AG10803 (cell line): ENCODE results near the gene GPR146.

Experiments
- DNase-seq: peaks from one replicate; pipeline ENCODE4 v3.0.0; 2010; ENCODE audit warnings: low read depth
- H3K4me3 ChIP-seq: 2 replicates; pipeline ENCODE4 v1.5.1; 2011; ENCODE audit warnings: mild to moderate bottlenecking, low read length, control low read depth
- TF ChIP-seq, protein P1 (sequence below): conservative IDR thresholded peaks from 2 replicates; pipeline ENCODE4 v1.5.1; 2011; ENCODE audit warnings: mild to moderate bottlenecking, low read length, control low read depth, inconsistent platforms

The GPR146 gene

DNA sequence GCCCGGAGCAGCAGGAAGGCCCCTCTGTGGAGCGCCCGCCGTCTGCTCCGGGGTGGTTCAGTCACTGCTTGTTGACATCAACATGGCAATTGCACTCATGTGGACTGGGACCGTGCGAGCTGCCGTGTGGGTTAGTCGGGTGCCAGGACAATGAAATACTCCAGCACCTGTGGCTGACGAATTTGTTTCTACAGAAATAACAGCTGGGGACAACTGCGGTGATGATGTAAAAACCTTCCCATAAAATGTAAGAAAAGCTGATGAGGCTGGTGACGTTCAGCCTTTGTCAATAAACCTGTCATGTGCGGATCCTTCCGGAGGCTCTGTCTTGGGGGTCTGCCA is 49.1 kb downstream of the GPR146 start:
- H3K4me3 ChIP-seq: no peak overlapping the region
- TF ChIP-seq, protein P1, sequence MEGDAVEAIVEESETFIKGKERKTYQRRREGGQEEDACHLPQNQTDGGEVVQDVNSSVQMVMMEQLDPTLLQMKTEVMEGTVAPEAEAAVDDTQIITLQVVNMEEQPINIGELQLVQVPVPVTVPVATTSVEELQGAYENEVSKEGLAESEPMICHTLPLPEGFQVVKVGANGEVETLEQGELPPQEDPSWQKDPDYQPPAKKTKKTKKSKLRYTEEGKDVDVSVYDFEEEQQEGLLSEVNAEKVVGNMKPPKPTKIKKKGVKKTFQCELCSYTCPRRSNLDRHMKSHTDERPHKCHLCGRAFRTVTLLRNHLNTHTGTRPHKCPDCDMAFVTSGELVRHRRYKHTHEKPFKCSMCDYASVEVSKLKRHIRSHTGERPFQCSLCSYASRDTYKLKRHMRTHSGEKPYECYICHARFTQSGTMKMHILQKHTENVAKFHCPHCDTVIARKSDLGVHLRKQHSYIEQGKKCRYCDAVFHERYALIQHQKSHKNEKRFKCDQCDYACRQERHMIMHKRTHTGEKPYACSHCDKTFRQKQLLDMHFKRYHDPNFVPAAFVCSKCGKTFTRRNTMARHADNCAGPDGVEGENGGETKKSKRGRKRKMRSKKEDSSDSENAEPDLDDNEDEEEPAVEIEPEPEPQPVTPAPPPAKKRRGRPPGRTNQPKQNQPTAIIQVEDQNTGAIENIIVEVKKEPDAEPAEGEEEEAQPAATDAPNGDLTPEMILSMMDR: no peak
- no peak for DNase-seq

DNA sequence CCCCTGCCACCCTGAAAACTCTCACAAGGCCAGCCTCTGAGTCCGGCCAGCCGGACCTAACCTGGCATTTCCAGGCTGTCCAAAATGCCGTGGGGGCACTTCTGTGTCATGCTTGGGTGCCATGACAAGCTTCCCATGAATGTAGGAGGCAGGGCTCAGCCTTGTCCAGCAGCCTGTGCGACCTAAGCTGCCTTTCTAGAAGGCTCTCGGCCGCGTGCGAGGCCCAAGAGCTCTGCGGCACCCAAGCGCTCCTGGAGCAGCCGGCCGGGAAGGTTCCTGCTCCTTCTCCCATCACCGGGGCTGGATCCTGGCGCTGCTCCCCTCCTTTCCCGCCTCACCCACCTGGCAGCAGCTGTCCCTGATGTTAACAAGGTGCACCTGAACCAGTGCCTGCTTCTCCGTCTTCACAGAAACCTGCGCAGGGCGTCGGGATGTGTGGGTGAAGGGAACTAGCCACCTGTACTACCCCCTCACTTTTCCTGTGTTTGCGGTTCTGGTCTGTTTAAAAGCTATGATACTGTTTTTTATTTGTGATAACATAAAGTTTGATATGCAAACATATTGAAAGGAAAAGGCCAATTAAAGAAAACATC is 49.7 kb downstream of the GPR146 start:
- H3K4me3 ChIP-seq: no peak overlapping the region
- TF ChIP-seq, protein P1: no peak
- DNase-seq: no peak

DNA sequence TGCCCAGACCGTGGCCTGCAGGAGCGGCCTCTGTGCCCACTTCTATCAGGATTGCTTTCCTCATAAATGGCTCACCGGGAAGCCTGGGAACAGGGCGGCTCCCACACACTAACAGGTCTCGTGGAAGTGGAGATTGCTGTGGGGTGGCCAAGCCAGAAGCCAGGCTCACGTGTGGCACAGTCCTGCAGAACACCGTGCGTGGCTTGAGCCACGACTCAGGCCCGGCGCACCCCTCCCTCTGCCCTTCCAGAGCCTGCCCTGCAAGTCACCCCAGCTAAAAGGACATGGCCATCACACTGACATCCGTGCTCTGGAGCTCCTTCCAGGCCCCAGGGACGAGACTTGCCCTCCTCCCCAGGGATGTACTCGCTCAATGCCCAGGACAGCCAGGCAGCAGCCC is 50.5 kb downstream of the GPR146 start:
- TF ChIP-seq, protein P1: no peak
- H3K4me3 ChIP-seq: no peak overlapping the region
- no peak for DNase-seq

DNA sequence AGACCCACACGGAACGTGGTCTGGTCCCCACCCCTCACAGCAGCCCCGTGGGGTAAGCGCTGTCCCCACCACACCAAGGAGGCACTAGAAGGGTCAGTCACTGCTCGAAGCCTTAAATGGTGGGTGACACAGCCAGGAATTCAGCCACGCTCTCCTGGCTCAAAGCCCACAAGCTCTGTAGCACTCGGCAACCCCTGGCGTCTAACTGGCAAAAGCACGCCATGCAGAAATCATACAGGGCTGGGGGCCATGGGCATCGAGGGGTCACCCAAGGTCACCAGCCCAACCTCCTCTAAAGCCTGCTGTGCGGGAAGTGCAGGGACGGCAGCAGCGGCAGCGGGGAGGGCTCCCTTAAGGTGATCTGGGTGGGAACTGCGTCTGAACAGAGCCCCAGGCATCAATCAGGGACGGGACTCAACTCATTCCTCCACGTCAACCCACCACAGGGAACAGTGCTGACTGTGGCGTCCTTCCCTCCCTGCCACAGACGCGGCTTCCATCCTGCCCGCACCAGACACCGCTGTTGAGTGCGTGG is 51.3 kb downstream of the GPR146 start:
- TF ChIP-seq, protein P1: no peak
- H3K4me3 ChIP-seq: no peak overlapping the region
- no peak for DNase-seq

DNA sequence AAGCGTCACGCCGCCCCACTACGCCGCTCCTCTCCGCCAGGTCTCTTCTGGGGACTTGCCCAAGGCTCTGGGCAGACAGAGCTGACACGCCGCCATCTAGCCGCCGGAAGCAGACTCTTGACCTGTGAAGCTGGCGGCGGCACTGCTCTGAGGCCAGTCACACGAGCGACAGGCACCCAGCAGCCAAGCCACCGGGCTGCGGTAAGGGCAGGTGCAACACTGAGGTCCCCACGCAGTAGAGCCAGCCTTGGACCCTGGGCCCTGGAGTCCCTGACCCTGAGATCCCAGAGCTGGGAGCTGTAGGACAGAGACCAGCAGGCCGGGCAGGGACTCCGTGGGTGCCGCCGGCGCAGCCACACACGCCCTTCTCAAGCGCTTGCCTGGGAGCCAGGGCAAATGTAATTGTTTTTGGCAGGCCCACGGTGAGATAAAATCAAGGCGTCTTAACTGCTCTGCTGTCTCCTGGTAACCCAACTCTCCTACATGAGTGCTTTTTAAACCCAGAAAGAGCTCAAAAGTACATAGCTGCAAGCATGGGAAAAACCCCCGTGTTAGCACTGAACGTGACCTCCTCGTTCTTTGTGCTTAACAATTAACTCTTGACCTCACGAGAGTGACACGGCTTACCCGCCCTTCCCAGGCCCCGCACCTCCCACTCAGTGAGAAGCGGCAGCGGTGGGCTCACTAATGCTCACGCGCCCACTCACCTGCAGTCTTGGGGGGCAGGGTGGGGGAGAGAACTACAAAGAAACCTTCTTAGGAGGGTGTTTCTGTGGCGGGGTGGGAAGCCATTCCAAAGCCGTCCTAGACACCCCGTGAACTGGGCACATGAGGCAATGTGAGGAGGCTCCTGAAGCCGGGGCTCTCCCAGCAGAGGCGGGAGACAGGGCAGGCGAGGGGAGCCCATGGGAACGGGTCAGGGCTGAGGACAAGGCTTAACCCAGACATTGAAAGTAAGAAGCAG is 52.1 kb downstream of the GPR146 start:
- H3K4me3 ChIP-seq: no peak overlapping the region
- TF ChIP-seq, protein P1: no peak
- no peak for DNase-seq

DNA sequence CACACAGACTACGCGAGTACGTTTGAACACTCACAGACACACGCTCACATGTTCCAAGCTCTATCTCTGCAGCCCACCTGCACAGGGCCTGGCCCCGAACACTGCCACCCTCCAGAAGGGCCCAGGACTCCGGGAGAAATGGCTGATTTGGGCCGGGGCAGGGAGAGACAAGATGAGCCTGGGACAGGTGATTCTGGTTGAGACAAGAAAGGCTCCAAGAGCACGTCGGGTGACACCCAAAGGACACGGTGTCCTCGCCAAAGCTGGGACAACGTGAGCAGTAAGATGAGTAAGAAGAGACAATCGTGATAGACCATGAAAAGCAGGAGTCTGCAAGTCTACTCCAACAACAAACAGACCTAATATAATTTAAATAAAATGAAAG is 52.8 kb downstream of the GPR146 start:
- DNase-seq: no peak
- no peak overlapping the region for H3K4me3 ChIP-seq
- TF ChIP-seq, protein P1: no peak
